ENCODE measurements around the gene RGS3. TPM values are rescaled to one million over a fixed set of nuclear protein-coding genes. Genes with fewer than 3 reads are reported as not detected.

Gene RGS3
- polyA plus RNA-seq, 1 of the 3 experiments (the other 2 are of a cell fraction), result 50.6 TPM

- CTCF ChIA-PET, result interaction anchor here (0.7 to 2.3 kb wide), 2 partner anchors 10 to 170 kb away, joined by 3 to 8 read pairs; no protein-coding TSS in a partner anchor
- WGBS (ENCODE audit: low lambda C conversion rate), result 96% methylated on average over 6 of the region's 6 CpGs
Observed at GRCh38 chr9:113486327-113486726, 22.8 kb downstream of the RGS3 start.

More at GRCh38 chr9:113486327-113486726, 22.8 kb downstream of the RGS3 start:
- H3K27ac ChIP-seq (ENCODE audit: low read depth in 2 of 2, low read length in 1 of 2), result no peak overlapping the region
- TF ChIP-seq, protein P1, sequence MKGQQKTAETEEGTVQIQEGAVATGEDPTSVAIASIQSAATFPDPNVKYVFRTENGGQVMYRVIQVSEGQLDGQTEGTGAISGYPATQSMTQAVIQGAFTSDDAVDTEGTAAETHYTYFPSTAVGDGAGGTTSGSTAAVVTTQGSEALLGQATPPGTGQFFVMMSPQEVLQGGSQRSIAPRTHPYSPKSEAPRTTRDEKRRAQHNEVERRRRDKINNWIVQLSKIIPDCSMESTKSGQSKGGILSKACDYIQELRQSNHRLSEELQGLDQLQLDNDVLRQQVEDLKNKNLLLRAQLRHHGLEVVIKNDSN (IDR thresholded peaks at IDR 0.05; ENCODE audit: borderline replicate concordance, low read depth), result no peak
- no peak for TF ChIP-seq GATA2 (CRISPR knock-in tag; IDR thresholded peaks at IDR 0.05)
- no peak for TF ChIP-seq TEAD4 (IDR thresholded peaks at IDR 0.05; ENCODE audit: borderline replicate concordance, insufficient read depth)
- TF ChIP-seq FOSL2 (IDR thresholded peaks at IDR 0.05; ENCODE audit: borderline replicate concordance, low read depth), result no peak
- no peak for TF ChIP-seq YY1 (IDR thresholded peaks at IDR 0.05; ENCODE audit: low read depth)
- no peak for TF ChIP-seq JUND (IDR thresholded peaks at IDR 0.05)
- TF ChIP-seq RXRA (IDR thresholded peaks at IDR 0.05; ENCODE audit: borderline replicate concordance, low read depth), result no peak
- TF ChIP-seq TCF12 (IDR thresholded peaks at IDR 0.05), result no peak
- TF ChIP-seq ZBTB33 (IDR thresholded peaks at IDR 0.05; ENCODE audit: borderline replicate concordance, low read depth), result no peak
- no peak for TF ChIP-seq SIN3A (IDR thresholded peaks at IDR 0.05; ENCODE audit: borderline replicate concordance, low read depth, low read length)
- TF ChIP-seq RCOR1 (IDR thresholded peaks at IDR 0.05; ENCODE audit: low read length), result no peak
- TF ChIP-seq, protein P2, sequence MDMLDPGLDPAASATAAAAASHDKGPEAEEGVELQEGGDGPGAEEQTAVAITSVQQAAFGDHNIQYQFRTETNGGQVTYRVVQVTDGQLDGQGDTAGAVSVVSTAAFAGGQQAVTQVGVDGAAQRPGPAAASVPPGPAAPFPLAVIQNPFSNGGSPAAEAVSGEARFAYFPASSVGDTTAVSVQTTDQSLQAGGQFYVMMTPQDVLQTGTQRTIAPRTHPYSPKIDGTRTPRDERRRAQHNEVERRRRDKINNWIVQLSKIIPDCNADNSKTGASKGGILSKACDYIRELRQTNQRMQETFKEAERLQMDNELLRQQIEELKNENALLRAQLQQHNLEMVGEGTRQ (IDR thresholded peaks at IDR 0.05; ENCODE audit: borderline replicate concordance, low read depth, low read length), result no peak
- TF ChIP-seq NFIC (IDR thresholded peaks at IDR 0.05; ENCODE audit: borderline replicate concordance), result no peak
- no peak for TF ChIP-seq CHD2 (IDR thresholded peaks at IDR 0.05; ENCODE audit: low read length, partially characterized antibody)
- no peak for TF ChIP-seq RAD21 (IDR thresholded peaks at IDR 0.05; ENCODE audit: low read length)
- no peak for TF ChIP-seq PBX3 (IDR thresholded peaks at IDR 0.05)
- no peak for TF ChIP-seq FOXM1 (IDR thresholded peaks at IDR 0.05; ENCODE audit: low read depth)
- no peak for TF ChIP-seq SMC3 (IDR thresholded peaks at IDR 0.05; ENCODE audit: low read depth, low read length)
- TF ChIP-seq ELF1 (IDR thresholded peaks at IDR 0.05), result no peak
- TF ChIP-seq GABPA (IDR thresholded peaks at IDR 0.05; ENCODE audit: low read depth), result no peak
- no peaks in the 10 kb centered on the region for H3K9me2 ChIP-seq
- no peaks in the 10 kb centered on the region for H3K27me3 ChIP-seq (ENCODE audit: insufficient read depth)
- POLR2A ChIA-PET, result no interaction called here
- H3F3A ChIP-seq (replicated peaks; ENCODE audit: insufficient read depth), result no peaks in the 10 kb centered on the region
- no peaks in the 10 kb centered on the region for H3K9me3 ChIP-seq
- H3K36me3 ChIP-seq (replicated peaks in 1 of 2; ENCODE audit: control insufficient read depth in 1 of 2, insufficient read depth in 2 of 2, low read length in 1 of 2), result no peaks in the 10 kb centered on the region
- no peak overlapping the region for H3K9ac ChIP-seq
- peaks cover 14 to 18% of the 10 kb centered on the region in 2 experiments; a peak in 3 of 4 replicates for H3K4me1 ChIP-seq (ENCODE audit: control insufficient read depth in 1 of 2, insufficient read depth in 2 of 2, low read depth in 1 of 2, low read length in 1 of 2)
- no peak for DNase-seq
- H4K20me1 ChIP-seq (ENCODE audit: insufficient read depth), result no peaks in the 10 kb centered on the region
- no peak overlapping the region for H3K4me2 ChIP-seq
- no peak overlapping the region for H2AFZ ChIP-seq (ENCODE audit: low read depth)
- H3K4me3 ChIP-seq (ENCODE audit: low read depth in 2 of 2, low read length in 1 of 2), result no peak overlapping the region
- H3K79me2 ChIP-seq (ENCODE audit: insufficient read depth), result no peaks in the 10 kb centered on the region
